H1 (cell line): ENCODE results near the gene FBLN2. TPM values are rescaled to one million over a fixed set of nuclear protein-coding genes. Genes with fewer than 3 reads are reported as not detected.

Experiments
- CTCF ChIA-PET: fragments of 300-600 bp; sonication (Branson Sonifier 250); formaldehyde crosslinking; loops from one replicate; lab custom pipeline; 2021; ENCODE audit not compliant: partially characterized antibody; lab: Charles Lee
- POLR2A ChIA-PET: fragments of 300-600 bp; sonication (Branson Sonifier 250); formaldehyde crosslinking; loops from one replicate; lab custom pipeline; 2021; ENCODE audit warnings: inconsistent platforms; ENCODE audit not compliant: partially characterized antibody; lab: Charles Lee
- DNase-seq, 2 experiments: peaks; one replicate each; pipeline versions ENCODE4 v3.0.0 to v3.0.0-alpha.2; 2010 to 2022; ENCODE audit warnings: low spot score in 2 of 2, low read depth in 1 of 2, mixed read lengths in 1 of 2
- FAIRE-seq: peaks from 2 replicates; lab custom pipeline; 2011; peaks lifted over from hg19 to GRCh38; lab: Jason Lieb, UNC
- H2AFZ ChIP-seq: 2 replicates; pipeline ENCODE4 v1.8.1; 2012; ENCODE audit warnings: low read length, inconsistent platforms
- H2AK5ac ChIP-seq: 2 replicates; pipeline ENCODE4 v1.6.1; 2013; ENCODE audit warnings: low read depth, low read length
- H2BK120ac ChIP-seq: replicated peaks from 2 replicates; pipeline ENCODE3; 2013; ENCODE audit warnings: low read depth, low read length, inconsistent platforms
- H2BK12ac ChIP-seq: 2 replicates; pipeline ENCODE4 v1.6.1; 2013; ENCODE audit warnings: low read depth, low read length
- H2BK15ac ChIP-seq: 2 replicates; pipeline ENCODE4 v1.6.1; 2013; ENCODE audit warnings: low read length
- H2BK20ac ChIP-seq: 2 replicates; pipeline ENCODE4 v1.6.1; 2013; ENCODE audit warnings: low read length
- H2BK5ac ChIP-seq: 2 replicates; pipeline ENCODE4 v1.6.1; 2013; ENCODE audit warnings: low read depth, low read length
- H3K14ac ChIP-seq: 2 replicates; pipeline ENCODE4 v1.6.1; 2013; ENCODE audit warnings: inconsistent platforms; ENCODE audit not compliant: insufficient read length
- H3K18ac ChIP-seq: 2 replicates; pipeline ENCODE4 v1.6.1; 2013; ENCODE audit warnings: low read length; ENCODE audit errors: extremely low read depth
- H3K23ac ChIP-seq: 2 replicates; pipeline ENCODE4 v1.6.1; 2013; ENCODE audit warnings: inconsistent platforms; ENCODE audit not compliant: insufficient read length
- H3K23me2 ChIP-seq: 2 replicates; pipeline ENCODE4 v1.6.1; 2013; ENCODE audit warnings: low read depth, low read length
- H3K27ac ChIP-seq: 2 replicates; pipeline ENCODE4 v1.6.1; 2011; ENCODE audit warnings: low read depth, low read length, inconsistent platforms
- H3K27me3 ChIP-seq, 4 experiments: replicated peaks in 1 of 4; 1 replicate in 1 of 4; 2 replicates in 3 of 4; pipeline versions ENCODE4 v1.6.1 to v1.8.1; 2011 to 2013; ENCODE audit warnings: low read length in 3 of 4, mild to moderate bottlenecking in 3 of 4, inconsistent platforms in 2 of 4, mixed read lengths in 2 of 4, moderate library complexity in 1 of 4; ENCODE audit not compliant: control insufficient read depth in 3 of 4, insufficient read depth in 3 of 4; ENCODE audit errors: extremely low read depth in 1 of 4
- H3K36me3 ChIP-seq, 4 experiments: 2 replicates each; pipeline versions ENCODE4 v1.6.1 to v1.8.1; 2011 to 2013; ENCODE audit warnings: mild to moderate bottlenecking in 4 of 4, low read length in 3 of 4, moderate library complexity in 2 of 4, control low read depth in 1 of 4, inconsistent platforms in 1 of 4; ENCODE audit not compliant: insufficient read depth in 4 of 4, control insufficient read depth in 2 of 4
- H3K4ac ChIP-seq: replicated peaks from 2 replicates; pipeline ENCODE3; 2013; ENCODE audit warnings: low read length, low read depth, mixed read lengths, inconsistent platforms; ENCODE audit not compliant: insufficient read length
- H3K4me1 ChIP-seq, 4 experiments: replicated peaks in 1 of 4; 1 replicate in 1 of 4; 2 replicates in 3 of 4; pipeline versions ENCODE4 v1.6.1 to v1.8.1; 2011 to 2013; ENCODE audit warnings: low read length in 3 of 4, inconsistent platforms in 2 of 4, mixed read lengths in 1 of 4; ENCODE audit not compliant: insufficient read depth in 4 of 4, control insufficient read depth in 3 of 4
- H3K4me2 ChIP-seq, 2 experiments: 2 replicates each; pipeline versions ENCODE4 v1.6.1 to v1.8.1; 2011 to 2013; ENCODE audit warnings: low read depth in 2 of 2, low read length in 2 of 2, control low read depth in 1 of 2, inconsistent platforms in 1 of 2, mild to moderate bottlenecking in 1 of 2; ENCODE audit not compliant: insufficient read depth in 1 of 2
- H3K4me3 ChIP-seq, 4 experiments: fragments of 200-600, 300-600 bp in 1 of 4; sonication (generic), shearing (Covaris generic), sonication (Bioruptor Twin) in 1 of 4; 2 replicates each; pipeline versions ENCODE4 v1.5.1 to v1.8.1; 2011 to 2016; ENCODE audit warnings: low read length in 4 of 4, low read depth in 3 of 4, control low read depth in 2 of 4, inconsistent platforms in 2 of 4, mild to moderate bottlenecking in 2 of 4, mixed read lengths in 1 of 4, moderate library complexity in 1 of 4; ENCODE audit not compliant: insufficient read depth in 2 of 4; ENCODE audit errors: extremely low read depth in 1 of 4
- H3K56ac ChIP-seq: replicated peaks from 2 replicates; pipeline ENCODE3; 2013; ENCODE audit warnings: low read depth, mild to moderate bottlenecking, mixed read lengths, low read length, inconsistent platforms; ENCODE audit not compliant: insufficient read length
- H3K79me1 ChIP-seq: 2 replicates; pipeline ENCODE4 v1.6.1; 2013; ENCODE audit warnings: low read depth, low read length, control low read depth
- H3K79me2 ChIP-seq, 2 experiments: 2 replicates each; pipeline versions ENCODE4 v1.6.1 to v1.8.1; 2012 to 2013; ENCODE audit warnings: low read length in 2 of 2, mild to moderate bottlenecking in 2 of 2, inconsistent platforms in 1 of 2; ENCODE audit not compliant: insufficient read depth in 2 of 2, control insufficient read depth in 1 of 2
- H3K9ac ChIP-seq, 4 experiments: replicated peaks in 1 of 4; 1 replicate in 1 of 4; 2 replicates in 3 of 4; pipeline versions ENCODE4 v1.6.1 to v1.8.1; 2011 to 2013; ENCODE audit warnings: low read depth in 3 of 4, low read length in 3 of 4, control low read depth in 2 of 4, mild to moderate bottlenecking in 2 of 4, moderate library complexity in 2 of 4, inconsistent platforms in 1 of 4; ENCODE audit errors: extremely low read depth in 1 of 4
- H3K9me3 ChIP-seq, 2 experiments: 2 replicates each; pipeline versions ENCODE4 v1.6.1 to v1.8.1; 2012 to 2013; ENCODE audit warnings: mild to moderate bottlenecking in 2 of 2, moderate library complexity in 2 of 2, control low read depth in 1 of 2, inconsistent platforms in 1 of 2, low read depth in 1 of 2, low read length in 1 of 2, mixed read lengths in 1 of 2; ENCODE audit not compliant: insufficient read depth in 2 of 2
- H4K20me1 ChIP-seq, 2 experiments: replicated peaks in 1 of 2; 2 replicates each; pipeline versions ENCODE3 to v1.8.1; 2011 to 2013; ENCODE audit warnings: inconsistent platforms in 2 of 2, low read length in 2 of 2, mild to moderate bottlenecking in 1 of 2; ENCODE audit not compliant: insufficient read depth in 2 of 2, control insufficient read depth in 1 of 2
- H4K5ac ChIP-seq: 2 replicates; pipeline ENCODE4 v1.6.1; 2013; ENCODE audit warnings: low read length, low read depth, mixed read lengths, inconsistent platforms; ENCODE audit not compliant: insufficient read length
- H4K8ac ChIP-seq: 2 replicates; pipeline ENCODE4 v1.8.0; 2013; ENCODE audit warnings: mild to moderate bottlenecking, moderate library complexity, low read length, inconsistent platforms; ENCODE audit not compliant: insufficient read depth; ENCODE audit errors: extremely low read depth
- H4K91ac ChIP-seq: replicated peaks from 2 replicates; pipeline ENCODE3; 2013; ENCODE audit warnings: low read length, mixed read lengths, inconsistent platforms; ENCODE audit not compliant: insufficient read length
- EGR1 ChIP-seq: IDR thresholded peaks from 2 replicates; pipeline ENCODE4 v1.6.1; 2011; ENCODE audit warnings: low read depth, low read length, borderline replicate concordance
- KDM1A ChIP-seq: fragments of 200-600, 300-600 bp; sonication (generic); IDR thresholded peaks from 2 replicates; pipeline ENCODE4 v1.7.1; 2016; ENCODE audit warnings: mild to moderate bottlenecking, low read length, borderline replicate concordance
- WGBS, 2 experiments: shearing (Covaris generic) in 1 of 2; methylation state at CpG; one replicate each; pipeline versions ENCODE4 v1.1.6 to v1.1.7; 2013 to 2015; ENCODE audit warnings: low lambda C conversion rate in 2 of 2, mixed read lengths in 2 of 2, inconsistent platforms in 1 of 2, low coverage in 1 of 2, missing lambda C conversion rate in 1 of 2; ENCODE audit not compliant: insufficient replicate concordance in 2 of 2, insufficient coverage in 1 of 2, insufficient read length in 1 of 2; ENCODE audit errors: extremely low coverage in 1 of 2, missing lambda C conversion rate in 1 of 2; 5-methylcytosine and 5-hydroxymethylcytosine counted together
- polyA plus RNA-seq, 7 experiments: library from polyadenylated mRNA; depleted of rRNA in 3 of 7; stranded (reverse) in 5 of 7; unstranded in 2 of 7; fragments of >200 nt in 5 of 7; fragments of 200-250 nt in 2 of 7; gene quantifications; 1 replicate in 5 of 7; 2 replicates in 1 of 7; 4 replicates in 1 of 7; pipeline versions ENCODE4 v1.2.1 to v1.2.3, GENCODE V29; 2011 to 2013; ENCODE audit warnings: missing spikeins in 2 of 7, mixed read lengths in 2 of 7
- total RNA-seq: library from RNA; stranded (reverse); fragmentation: NEBNext Ultra II Directional; extraction: Animal tissue kit (Norgen Biotek cat#: 25700); gene quantifications from 2 replicates; pipeline ENCODE4 v1.2.1, GENCODE V29; 2021

FBLN2 gene
- total and polyA plus RNA-seq, 2 of the 8 experiments (the other 6 are each of a cell fraction or from before 2014, with no cell fraction given) = 17.4 to 24.2 TPM

GRCh38 chr3:13577181-13578121 is 28.5 kb downstream of the FBLN2 start:
- H4K8ac ChIP-seq = no peak overlapping the region
- peaks cover 0 to 23% (median 9%) of the 10 kb centered on the region in 4 experiments; a peak in 5 of 7 replicates for H3K4me1 ChIP-seq
- H3K9me3 ChIP-seq = no peaks in the 10 kb centered on the region
- H2BK15ac ChIP-seq = no peak overlapping the region
- H3K18ac ChIP-seq = no peak overlapping the region
- no peak overlapping the region for H3K56ac ChIP-seq
- no peak overlapping the region for H3K4ac ChIP-seq
- no peak overlapping the region for H3K4me2 ChIP-seq
- no peak overlapping the region for H2BK5ac ChIP-seq
- peaks cover 0 to 2% of the 10 kb centered on the region in 2 experiments for H4K20me1 ChIP-seq
- H2BK12ac ChIP-seq = no peak overlapping the region
- H3K14ac ChIP-seq = no peak overlapping the region
- no peak overlapping the region for H3K27ac ChIP-seq
- CTCF ChIA-PET = interaction anchor here (0.7 to 2.9 kb wide), 7 partner anchors 30 to 384 kb away, joined by 3 to 12 read pairs (median 3); no protein-coding TSS in a partner anchor
- no peak for DNase-seq
- H4K91ac ChIP-seq = no peak overlapping the region
- WGBS, 2 experiments = 85% methylated on average over 10 of the region's 14 CpGs; no CpG with 5 or more reads in 1 of the 2 experiments
- FAIRE-seq = no peak
- no peaks in the 10 kb centered on the region for H3K23me2 ChIP-seq
- no peaks in the 10 kb centered on the region; a peak in 1 of 7 replicates for H3K27me3 ChIP-seq
- no peaks in the 10 kb centered on the region; the same call in 1 of the 2 replicates for H3K79me1 ChIP-seq
- H3K79me2 ChIP-seq = no peaks in the 10 kb centered on the region
- H2BK20ac ChIP-seq = no peak overlapping the region
- H2AFZ ChIP-seq = no peak overlapping the region
- H4K5ac ChIP-seq = no peak overlapping the region
- no peak overlapping the region for H3K23ac ChIP-seq
- no peaks in the 10 kb centered on the region for H3K36me3 ChIP-seq
- no peak overlapping the region for H2BK120ac ChIP-seq
- H3K9ac ChIP-seq = no peak overlapping the region
- H2AK5ac ChIP-seq = no peak overlapping the region
- H3K4me3 ChIP-seq = no peak overlapping the region
- POLR2A ChIA-PET = interaction anchor here (0.6 kb wide), 1 partner anchor 1075 kb away, joined by 3 read pairs; no protein-coding TSS in a partner anchor
- TF ChIP-seq KDM1A (no peak), EGR1 (no peak)
